Hematopoietic multipotent progenitor cell treated with erythropoietin and hydrocortisone succinate and interleukin-3 and kit ligand, for 8 days (in vitro differentiated cells): ENCODE measurements around the gene RNF4.
"Not testable (repeated sequence)": the region's sequence is repeated elsewhere in the genome, so short reads cannot be mapped to it uniquely, and the experiment has no call there.

Source experiments
- DNase-seq: peaks from one replicate; pipeline ENCODE4 v3.0.0-alpha.2; 2015

The RNF4 gene, protein sequence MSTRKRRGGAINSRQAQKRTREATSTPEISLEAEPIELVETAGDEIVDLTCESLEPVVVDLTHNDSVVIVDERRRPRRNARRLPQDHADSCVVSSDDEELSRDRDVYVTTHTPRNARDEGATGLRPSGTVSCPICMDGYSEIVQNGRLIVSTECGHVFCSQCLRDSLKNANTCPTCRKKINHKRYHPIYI

DNA sequence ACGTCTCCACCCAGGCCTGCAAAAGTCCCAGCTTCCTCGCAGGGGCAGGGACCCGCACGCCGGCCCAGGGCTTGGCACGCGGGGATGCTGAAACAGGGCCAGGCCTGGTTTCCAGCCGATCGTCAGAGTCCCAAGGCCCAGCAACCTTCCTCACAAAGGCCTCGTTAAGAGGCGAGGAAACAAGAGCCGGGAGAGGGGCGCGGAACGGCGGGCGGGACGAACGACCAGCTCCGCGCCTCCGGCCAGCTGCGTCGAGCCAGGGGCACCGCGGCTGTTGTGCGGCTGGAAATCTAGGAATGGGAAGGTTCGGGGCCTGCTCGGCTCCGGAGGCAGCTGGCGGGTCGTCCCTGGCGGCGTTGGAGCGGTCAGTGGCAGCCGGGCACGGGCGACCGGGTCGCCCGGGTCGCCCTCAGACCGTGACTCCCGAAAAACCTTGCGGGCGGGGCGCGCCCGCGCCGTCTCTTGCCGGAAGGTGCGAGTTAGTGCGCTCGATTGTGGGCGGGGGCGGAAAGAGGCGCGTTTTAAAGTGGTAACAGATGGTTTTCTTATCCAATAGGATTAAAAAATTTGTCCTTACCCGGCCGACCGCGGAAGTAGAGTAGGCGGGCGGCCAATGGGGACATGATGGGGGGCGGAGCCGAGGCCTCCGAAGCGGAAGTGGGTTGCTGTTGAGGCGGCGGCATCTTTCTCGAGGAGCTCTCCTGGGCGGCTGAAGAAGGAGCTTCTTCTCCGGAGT lies at the start of gene RNF4:
Gene RNF4, plus strand, starts transcription at position 651 of the 736 bp plus-strand sequence. CDS start 21,388 bp downstream, outside the sequence.
- peak; percentile 97 for DNase-seq

DNA sequence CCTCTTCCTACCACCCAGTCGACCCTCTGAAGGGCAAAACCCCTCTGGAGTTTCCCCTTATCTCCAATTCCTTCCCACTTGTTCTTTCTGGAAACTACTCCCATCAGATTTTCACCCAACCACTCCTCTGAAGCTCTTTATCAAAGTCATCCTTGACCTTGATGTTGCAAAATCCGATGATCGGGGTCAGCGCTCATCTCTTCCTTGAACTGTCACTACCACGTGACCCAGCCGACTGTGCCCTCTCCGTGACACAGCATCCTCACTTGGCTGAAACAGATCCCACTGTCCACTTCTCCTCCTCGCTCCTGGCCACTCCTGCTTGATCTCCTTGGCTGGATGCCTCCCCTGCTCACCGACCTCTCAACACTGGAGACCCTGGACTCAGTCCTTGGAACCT lies 49.1 kb upstream of the RNF4 start:
- DNase-seq, result no peak

DNA sequence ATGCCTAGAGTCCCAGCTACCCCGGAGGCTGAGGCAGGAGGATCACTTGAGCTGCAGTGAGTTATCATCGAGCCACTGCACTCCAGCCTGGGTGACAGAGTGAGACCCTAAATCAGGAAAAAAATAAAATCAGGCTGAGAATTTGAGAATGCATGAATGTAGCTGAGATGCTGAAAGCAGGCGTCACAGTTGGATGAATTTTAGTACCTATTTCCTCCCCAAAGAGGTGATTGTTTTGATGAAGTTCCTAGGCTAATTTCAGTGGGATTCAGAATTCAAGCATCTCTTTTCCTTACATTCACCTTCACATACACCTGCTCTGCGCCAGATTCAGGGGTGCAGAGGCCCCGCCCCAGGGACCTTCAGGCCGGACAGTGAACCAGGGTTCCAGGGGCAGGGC lies 47.0 kb upstream of the RNF4 start:
- DNase-seq, result no peak

DNA sequence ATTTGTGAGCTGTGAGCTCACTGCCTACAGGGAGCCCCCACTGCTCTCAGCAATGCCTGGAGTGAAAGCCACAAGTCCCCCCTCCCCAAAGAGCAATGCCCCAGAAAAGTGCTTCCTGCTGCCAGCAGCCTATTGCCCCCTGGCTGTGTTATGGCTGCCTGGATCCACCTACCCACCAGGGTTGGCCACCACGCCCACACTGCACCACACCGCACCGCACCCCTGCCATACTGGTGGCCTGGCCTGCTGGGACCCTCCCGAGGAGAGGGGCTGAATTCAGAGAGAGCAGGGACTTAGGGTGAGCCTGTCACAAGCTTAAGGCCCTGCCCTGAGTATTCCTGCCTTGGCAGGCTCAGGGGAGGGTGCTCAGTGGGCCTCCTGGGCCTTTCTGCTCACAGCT lies 45.8 kb upstream of the RNF4 start:
- no peak for DNase-seq

DNA sequence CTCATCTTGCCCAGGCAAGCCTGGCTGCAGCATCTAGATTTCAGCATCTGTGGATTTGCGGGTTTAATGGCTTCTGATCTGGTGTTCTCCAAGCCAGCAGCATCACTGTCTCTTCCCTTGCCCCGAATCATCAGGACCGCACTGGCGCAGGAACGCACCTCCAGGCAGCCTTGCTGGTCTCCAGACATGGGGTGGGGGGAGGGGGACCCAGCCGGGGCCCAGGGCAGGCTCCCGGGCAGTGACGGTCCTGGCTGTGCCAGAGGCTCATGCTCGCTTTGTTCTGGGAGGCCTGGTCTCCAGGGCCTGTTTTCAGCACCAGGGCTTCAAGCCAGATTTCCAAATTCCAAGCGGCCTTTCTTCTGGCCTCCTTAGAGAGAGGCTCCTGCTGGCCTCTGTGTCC lies 45.2 kb upstream of the RNF4 start:
- DNase-seq, result no peak

DNA sequence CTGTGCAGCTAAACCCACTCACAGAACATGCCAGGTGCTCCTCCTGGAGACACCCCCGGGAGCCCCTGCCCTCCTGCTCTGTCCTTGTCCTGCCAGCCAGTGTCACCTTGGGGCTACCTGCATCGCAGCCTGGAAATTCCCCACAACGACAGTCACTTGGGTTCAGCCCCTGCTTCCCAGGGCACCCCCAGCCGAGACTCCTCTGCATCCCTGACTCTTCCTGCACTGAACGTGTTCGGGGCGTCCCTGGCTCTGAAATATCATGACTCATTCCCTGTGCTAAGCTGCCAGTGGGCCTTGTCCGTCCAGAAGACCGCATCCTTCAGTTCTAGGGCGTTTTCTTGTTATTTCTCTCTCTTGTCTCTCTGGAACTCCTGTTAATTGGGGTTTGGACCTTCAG lies 44.3 kb upstream of the RNF4 start:
- DNase-seq, result no peak

DNA sequence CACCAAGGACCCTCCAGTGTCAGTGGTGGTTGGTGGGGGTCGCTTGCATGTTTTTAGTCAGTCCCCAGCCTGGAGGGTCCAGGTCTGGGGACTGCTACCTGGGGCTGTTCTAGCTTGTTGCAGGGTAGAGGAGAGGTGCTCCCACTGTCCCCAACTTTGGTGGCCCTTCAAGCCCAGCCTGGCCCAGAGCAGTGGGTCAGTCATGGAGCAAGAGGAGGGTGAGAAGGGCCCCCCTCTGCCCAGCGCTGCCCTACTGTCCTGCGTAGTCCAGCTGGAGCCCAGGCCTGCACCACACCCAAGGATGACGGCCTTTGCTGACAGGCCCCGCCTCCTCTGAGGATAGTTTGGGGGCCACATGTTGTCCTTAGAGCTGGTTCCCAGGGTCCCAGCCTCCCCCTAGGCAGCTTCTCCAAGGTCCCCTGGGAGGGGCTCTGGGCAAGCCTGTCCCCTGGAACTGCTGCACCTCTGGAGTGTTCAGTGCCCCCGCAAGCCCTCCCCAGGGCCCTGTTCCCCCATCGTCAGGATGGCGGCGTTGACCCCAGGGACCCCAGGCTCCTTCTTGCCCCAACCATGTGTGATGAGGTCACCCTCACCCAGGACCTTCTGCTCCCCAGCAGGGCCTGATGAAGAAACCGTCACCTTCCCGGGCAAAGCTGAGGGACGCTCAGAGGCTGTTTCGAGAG lies 43.4 kb upstream of the RNF4 start:
- DNase-seq, result no peak

DNA sequence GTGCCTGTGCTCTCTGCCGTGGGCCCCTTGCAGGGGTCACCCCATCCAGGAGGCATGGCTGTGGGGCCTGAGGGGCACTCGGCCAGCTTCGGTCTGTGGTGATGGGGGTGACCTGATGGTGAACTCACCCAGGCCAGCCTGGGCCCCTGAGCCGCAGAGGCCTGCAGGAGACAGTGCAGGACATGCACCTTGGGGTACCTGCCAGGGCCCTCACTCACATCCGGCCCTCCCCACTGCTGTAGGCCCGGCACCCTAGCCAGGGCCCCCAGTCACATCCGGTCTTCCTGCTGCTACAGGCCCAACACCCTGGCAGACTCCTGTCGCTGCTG lies 42.9 kb upstream of the RNF4 start:
- no peak for DNase-seq

DNA sequence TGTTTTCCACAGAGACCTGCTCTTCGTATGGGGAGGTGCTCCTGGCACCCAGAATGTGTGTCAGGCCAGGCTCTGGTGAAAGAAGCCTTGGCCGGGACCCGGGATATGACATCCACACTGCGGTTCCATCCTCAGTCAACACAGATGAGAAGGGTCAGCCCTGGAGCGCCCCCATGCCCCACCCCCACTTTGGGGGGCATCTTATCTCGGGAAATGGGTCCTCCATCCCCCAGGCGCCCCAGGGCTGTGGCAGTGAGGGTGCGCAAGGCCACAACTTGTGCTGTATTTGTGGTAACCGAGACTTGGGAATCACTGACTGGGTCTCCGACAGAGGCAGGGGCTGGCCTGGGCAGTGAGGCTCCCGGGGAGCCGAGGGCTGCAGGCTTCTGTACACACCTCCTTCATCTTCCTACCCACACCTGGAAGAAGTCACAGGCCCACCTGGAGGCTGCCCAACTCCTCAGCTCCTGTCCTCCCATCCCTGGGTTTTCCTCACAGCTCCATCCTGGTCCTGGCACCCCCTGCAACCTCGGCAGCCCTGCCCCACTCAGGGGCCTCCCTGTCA lies 42.1 kb upstream of the RNF4 start:
- no peak for DNase-seq

DNA sequence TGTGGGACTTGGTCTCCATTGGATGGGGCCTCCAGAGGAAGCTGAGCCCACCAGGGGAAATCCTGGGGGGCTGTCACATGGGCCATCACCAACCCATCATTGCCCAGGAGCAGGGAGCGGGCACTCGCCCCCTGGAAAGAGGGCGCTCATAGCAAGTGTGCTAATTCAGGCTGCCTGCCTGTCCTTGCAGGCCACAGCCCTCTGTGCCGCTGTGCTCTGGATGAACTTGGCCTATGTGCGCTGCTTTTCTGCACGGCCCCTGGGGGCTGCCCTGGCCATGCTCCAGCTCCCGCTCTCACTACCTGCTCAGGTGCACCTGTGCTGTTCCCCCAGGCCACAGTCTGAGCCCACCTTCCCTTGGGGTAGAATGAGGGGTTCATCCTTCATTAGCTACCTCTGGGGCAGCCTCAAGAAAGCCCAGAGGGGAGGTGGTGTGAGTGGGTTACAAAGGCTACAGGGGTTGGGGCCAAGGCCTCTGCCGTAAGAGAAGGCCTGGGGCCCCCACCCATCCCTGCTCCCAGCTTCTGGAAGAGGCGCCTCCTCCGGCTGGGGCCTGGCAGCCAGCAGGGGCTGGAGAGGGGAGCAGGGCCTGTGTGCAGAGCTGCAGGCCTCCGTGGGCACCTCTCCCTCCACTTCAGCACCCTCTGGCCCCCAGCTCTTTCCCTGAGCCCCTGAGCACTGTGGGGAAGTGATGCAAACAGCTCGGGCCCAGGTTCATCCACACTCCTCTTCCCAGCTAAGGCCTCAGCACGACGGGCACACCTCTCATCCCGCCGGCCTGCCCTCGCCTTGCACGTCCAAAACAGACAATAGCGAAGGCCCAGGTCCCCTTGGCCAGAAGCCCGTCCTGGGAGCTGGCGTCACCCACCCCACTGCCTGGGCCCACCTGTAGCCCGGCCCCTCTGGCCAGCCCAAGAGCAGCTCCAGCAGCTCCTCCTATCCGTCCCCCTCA lies 41.2 kb upstream of the RNF4 start:
- no peak for DNase-seq

DNA sequence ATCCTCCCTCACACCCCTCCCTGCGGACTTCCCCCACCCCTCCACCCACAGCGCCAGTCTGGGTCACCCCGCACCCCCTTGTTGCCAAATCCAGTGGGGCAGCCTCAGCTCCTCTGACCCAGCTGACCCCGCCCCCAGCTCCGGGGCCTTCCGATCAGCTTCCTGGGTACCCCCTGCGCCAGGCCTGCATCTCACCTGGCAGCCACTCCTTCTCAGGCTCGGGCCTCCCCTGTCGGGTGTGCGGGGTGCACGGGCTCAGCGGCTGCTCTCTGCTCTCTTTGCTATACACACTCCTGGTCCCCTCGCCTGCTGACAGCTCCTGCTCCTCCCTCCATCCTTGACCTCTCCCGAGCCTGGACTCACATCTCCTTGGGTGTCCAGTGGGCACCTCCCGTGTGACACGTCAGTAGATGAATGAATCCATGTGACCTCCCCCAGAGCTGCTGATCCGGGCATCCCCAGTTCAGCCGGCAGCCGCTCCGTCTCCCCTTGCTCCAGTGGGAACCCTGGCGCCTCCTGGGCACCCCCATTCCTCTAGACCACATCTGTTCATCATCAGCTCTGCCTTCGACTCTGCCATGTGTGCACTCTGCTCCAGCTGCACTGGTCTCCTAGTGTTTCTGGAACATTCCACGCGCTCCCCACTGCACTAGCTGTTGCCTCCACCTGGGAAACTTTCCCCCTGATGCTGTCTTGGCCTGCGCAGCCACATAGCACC lies 40.3 kb upstream of the RNF4 start:
- DNase-seq, result no peak

DNA sequence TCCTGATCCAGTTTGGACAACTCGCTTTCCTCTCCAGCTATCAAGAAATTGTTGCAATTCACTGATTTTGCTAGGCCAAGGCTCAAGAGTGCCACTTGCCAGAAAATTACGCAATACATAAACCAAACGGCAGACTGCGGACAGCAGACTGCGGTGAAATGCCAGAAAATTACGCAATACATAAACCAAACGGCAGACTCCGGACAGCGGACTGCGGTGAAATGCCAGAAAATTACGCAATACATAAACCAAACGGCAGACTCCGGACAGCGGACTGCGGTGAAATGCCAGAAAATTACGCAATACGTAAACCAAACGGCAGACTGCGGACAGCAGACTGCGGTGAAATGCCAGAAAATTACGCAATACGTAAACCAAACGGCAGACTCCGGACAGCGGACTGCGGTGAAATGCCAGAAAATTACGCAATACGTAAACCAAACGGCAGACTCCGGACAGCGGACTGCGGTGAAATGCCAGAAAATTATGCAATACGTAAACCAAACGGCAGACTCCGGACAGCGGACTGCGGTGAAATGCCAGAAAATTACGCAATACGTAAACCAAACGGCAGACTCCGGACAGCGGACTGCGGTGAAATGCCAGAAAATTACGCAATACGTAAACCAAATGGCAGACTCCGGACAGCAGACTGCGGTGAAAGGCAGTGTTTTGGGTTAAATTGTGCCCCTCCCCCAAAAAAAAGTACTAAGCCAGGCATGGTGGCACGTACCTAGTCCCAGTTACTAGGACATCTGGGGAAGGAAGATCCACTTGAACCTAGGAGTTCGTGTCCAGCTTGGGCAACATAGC lies 38.8 kb upstream of the RNF4 start:
- not testable (repeated sequence) for DNase-seq

DNA sequence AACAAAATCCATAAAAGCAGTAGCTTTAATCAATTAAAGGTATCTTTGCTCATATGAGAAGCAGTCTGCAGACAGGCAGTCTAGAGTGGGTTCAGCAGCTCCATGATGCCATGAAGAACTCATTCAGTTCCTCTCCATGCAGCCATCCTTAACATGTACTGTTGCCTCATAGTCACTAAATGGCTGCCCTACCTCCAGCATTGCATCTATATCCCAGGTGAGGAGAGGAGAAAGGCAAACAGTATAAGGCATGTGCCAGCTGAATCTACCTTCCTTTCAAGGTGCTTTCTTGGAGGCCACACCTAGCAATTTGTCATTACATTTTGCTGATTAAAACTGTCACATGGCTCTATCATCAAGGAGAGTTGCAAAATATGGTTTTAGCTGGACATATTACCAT lies 36.9 kb upstream of the RNF4 start:
- DNase-seq, result no peak

DNA sequence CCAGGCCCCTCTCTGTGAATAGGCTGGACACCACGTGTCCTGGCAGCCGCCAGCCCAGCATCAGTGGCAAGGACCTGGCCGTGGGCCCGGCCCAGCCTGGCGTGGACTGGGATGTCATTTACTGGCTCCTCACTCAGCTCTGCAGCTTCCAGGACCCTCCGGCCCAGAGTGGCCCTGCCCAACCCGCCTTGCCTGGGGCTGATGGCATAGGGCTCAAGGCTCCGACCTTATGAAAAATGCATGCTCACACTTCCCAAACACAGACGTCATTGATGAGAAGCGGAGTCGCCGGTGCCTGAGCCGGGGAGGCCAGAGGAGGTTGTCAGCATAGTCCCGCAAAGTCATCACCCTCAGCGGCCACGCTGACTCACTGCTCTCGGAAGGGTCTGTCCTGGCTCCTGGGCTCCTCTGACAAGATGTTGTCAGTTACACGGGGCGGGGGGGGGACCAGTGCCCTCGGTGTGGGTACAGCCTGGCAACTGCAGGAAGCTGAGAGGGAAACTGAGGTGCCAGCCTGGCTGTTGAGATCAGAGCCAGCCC lies 35.8 kb upstream of the RNF4 start:
- peak; percentile 51 for DNase-seq

DNA sequence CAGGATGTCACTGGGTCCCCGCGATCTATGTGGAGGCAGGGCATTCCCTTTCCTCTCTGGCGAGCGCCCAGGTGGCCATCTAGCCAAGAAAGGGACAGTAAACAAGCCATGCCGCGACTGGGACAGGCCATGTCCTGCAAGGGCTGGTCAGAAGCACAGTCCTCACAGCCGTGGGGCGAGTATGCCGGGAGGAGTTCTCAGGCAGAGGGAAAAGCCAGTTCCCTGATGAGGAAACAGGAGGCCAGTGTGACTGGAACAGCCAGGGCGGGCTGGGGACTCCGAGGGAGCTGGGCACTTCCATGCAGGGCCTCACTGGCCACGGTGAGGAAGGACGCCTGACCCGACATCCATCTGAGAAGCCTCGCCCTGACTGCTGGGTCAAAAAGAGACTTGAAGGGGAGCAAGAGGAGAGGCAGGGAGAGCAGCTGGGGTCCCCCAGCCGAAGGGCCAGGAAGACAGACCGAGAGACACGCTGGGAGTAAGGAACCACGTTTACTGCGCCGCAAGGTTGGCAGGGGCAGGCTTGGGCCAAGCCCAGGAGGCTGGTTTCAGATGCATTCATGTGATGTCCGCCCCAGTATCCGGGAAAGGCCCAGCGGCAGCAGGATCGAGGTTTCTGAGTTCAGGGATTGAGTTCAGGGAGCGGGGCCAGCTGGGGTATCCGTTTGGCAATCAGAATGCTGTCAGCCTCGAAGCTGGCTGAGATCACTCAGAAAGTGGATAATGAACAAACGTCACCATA lies 35.1 kb upstream of the RNF4 start:
- no peak for DNase-seq

DNA sequence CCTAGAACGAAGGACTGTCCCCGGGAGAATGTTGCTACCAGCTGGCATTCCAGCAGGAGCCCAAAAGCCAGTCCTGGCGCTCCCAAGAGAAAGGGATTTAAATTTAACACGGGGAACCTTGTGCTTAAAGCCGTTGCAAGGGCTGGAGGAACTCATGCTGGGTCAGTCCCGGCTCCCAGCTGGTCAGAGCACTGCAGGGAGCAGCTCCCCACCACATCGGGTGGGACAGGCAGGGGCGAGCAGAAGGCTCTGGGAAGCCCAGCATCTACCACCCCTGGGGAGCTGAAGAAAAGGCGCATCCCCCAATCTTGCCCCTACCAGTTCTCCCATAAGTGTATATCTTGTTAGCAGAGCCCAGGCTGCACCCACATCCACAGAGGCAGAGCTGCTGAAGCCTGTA lies 34.5 kb upstream of the RNF4 start:
- no peak for DNase-seq

DNA sequence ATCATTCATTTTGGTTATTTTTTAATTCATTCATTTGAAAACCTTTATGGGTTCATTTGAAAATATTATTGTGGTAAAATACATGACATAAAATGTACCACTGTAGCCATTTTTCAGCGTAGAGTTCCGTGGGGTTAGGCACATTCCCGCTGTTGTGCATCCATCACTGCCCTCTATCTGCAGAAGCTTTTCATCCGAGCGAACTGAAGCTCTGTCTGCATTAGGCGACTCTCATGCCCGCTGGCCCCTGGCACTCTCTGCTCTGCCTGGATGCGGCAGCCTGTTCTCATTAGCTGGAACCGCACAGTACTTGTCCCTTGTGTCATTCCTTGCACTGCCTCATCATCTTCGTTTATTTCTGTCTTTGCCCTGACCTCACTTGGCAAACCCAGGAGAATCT lies 32.6 kb upstream of the RNF4 start:
- DNase-seq, result no peak

DNA sequence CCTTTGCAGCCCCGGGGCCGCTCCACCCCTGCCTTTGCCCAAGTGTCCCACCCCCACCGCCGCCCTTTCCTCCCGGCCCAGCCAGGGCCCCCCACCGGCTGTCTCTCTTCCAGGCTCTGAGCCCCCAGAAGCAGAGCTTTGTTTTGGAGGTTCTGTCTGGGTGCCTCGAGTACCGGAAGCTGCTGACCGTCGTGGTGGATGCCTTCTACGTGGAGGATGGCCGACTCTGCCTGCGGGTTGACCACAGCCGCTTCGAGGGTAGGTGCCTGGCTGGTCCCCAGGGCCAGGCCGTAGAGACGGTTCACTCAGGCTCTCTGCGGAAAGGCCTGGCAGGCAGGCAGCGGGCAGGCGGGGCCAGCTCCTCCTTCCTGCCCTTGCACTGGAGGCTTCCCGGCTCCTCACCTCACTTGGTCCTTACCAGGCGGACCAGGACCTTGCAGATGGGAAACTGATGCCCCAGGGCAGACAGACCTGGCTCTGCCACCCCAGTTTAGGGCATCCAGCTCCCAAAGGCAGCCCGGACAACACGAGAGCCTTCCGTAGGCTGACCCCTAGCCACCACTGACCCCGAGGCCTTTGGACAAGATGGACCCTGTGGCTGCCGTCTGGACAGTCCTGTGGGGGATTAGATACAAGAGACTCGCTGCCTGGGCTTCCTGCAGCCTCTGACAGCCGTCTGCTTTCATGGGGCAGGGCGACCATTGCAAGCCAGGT lies 32.0 kb upstream of the RNF4 start:
- no peak for DNase-seq

DNA sequence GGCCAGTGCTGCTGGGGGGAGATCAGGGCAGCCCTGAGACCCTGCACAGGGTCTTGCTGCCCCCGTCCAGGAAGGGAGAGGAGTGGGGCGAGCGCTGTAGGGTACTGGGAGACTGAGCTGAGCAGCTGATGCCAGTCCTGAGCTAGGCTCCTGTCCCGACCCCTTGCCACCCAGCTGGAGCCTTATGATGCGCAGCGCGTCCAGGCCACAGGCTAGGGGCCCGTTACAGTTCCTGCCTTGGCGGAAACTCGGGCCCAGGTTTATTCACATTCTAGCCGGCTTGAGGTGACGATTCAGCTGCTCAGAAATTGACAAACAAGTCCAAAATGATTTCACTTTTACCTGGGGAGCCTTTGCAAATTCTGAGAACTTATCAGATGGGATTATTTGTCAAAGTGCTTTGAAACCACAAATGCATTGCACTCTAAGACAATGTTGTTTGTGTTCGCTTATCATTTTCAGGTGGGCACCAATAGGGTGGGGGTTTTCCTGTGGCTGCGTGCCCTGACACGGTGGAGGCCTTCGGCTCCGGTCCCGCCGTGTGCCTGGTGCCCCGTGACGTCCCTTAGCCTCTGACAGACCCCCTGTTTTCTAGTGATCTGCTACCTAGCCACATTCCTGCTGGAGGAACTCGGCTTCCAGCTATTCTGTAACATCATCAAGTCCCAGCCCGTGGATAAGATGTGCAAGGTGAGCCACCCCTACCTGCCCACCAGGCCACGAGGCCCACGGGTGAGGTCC lies 31.3 kb upstream of the RNF4 start:
- DNase-seq, result no peak
